GM21423 (cell line): ENCODE measurements around the gene CARS1.
A peak's percentile ranks its signal among the peaks of the same experiment; 100 is the strongest.
"Not testable (repeated sequence)": the region's sequence is repeated elsewhere in the genome, so short reads cannot be mapped to it uniquely, and the experiment has no call there.

ENCODE experiments used
- ATAC-seq: cut with Tn5 transposase; IDR thresholded peaks from one replicate; pipeline ENCODE4 v1.9.1; 2021; ENCODE audit warnings: mild to moderate bottlenecking, moderate library complexity; ENCODE audit not compliant: unreplicated experiment

Gene CARS1

DNA sequence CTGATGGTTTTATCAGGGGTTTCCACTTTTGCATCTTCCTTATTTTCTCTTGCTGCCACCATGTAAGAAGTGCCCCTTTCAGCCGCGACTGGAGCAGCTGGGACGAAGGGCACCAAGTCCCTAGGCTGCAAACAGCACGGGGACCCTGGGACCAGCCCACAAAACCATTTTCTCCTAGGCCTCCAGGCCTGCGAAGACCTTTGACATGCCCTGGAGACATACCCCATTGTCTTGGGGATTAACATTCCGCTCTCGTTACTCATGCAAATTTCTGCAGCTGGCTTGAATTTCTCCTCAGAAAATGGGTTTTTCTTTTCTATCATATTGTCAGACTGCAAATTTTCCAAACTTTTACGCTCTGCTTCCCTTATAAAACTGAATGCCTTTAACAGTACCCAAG lies 6.7 kb upstream of the CARS1 start:
- not testable (repeated sequence) for ATAC-seq

DNA sequence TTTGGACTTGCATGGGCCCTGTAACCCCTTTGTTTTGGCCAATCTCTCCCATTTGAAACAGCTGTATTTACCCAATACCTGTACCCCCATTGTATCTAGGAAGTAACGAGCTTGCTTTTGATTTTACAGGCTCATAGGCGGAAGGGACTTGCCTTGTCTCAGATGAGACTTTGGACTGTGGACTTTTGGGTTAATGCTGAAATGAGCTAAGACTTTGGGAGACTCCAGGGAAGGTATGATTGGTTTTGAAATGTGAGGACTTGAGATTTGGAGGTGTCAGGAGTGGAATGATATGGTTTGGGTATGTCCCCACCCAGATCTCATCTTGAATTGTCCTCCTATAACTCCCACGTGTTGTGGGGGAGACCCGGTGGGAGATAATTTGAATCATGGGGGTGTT lies 6.2 kb upstream of the CARS1 start:
- not testable (repeated sequence) for ATAC-seq

DNA sequence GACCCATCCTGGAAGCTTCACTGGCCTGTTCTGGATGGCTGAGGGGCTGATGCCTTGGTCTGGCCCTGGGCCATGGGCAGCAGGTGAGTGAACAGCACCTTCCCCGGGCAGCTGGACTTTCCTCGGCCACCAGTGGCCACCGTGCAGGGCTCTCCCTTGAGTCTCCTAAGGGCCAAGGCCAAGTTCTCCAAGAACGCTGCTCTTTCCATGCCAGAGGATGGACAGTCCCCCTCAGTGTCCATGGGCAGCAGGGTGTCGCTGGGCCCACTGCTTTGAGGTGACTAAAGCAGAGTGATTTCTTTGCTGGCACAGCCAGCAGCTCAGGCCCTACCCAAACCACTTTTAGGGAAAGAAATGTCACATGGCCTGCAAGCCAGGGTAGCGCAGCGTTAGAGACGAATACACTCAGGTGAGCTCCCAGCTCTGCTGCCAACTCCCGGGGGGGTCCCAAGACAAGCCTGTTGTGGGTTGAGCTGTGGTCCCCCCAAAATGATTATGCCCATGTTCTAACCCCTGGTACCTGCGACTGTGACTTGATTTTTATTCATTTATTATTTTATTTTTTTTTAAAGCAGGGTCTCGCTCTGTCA lies 3.3 kb upstream of the CARS1 start:
- ATAC-seq, result no peak

- no peak for ATAC-seq
These were observed 1.8 kb upstream of the CARS1 start for GRCh38 chr11:3058753-3059664.

DNA sequence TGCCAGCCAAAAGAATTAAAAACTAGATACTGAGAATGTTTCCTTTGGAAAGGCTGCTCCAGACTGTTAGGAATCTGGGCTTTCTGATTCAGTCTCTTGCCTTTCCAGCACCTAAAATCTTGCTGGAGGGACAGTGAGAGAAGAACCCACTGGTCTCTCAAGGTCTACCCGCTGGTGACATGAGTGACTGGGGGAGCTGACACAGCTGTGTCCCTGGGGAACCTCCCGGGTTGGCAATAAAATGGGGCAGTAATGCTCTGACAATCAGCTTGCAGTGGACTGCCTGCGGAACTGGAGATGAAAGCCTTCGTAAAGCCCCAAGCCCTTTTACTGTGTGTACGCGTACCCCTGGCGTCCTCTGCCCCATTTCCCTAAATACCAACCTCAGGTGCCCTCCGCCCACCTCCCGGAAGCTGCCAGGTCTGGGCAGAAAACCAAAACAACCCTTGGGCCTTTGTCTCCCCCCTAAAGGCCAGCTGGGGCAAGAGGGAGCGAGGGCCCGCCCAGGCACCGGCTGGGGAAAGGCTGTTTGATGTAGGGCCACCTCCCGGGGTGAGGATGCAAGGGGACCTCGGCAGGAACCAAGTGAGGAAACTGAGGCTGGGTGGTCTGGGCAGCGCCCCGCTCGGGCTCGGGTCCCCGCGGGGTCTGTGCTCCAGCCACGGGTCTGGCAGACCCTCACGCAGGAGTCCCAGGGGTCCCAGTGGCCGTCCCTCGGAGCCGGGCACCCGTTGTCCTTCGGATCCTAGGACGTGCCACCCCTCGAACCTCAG lies 741 bp downstream of the CARS1 start:
- ATAC-seq, result no peak

DNA sequence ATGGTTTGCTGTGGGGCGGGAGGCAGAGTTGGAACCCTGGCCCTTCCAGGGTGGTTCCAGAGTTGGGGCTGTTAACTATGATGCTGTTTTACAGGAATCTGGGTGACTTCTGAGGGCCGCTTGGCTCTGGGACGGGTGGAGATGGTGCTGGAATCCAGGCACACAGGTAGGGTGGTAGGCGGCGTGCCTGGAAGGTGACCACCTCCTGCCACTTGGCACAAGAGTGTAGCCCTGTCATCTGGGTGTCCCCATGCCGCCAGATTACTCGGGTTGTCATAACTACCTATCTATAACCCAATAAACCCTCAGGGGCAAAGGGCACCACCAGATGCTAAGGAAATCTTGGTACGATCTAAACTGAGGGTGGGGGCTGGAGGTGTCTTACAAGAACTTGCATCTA lies 1.3 kb downstream of the CARS1 start:
- no peak for ATAC-seq

DNA sequence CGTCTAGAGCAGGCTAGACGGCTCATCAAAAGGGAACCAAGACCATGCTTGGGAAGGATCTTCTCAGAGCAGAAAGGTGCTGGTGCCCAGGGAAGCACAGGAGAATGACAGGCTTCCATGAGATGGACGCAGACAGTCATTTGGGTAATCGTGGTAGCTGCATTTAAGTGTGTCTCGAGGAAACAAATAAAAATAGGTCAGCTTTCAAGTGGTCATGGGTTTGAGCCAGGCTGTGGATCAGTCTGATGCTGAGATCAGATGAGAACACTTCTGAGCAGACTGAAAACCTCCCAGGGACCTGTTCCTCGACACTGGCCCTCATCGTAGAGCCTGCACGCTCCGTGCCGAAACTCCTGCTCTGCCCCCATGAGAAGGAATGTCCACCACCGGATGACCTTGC lies 4.7 kb downstream of the CARS1 start:
- ATAC-seq, result no peak

DNA sequence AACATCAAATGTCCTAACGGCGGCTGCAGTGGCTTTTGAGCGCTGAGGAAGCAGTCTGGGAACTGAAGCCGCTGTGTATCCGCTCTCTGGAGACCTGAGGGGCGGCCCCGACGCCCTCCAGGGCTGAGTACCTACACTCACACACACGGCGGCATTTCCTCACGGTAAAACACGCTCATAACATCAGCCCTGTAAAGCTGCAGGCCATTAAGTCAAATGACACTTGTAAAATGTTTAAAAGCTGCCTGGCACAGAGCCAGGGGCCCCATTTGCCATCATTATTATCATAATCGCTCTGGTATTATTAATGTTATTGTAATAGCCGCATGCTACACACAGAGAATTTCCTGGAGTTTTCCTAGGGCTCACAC lies 5.1 kb downstream of the CARS1 start:
- no peak for ATAC-seq

DNA sequence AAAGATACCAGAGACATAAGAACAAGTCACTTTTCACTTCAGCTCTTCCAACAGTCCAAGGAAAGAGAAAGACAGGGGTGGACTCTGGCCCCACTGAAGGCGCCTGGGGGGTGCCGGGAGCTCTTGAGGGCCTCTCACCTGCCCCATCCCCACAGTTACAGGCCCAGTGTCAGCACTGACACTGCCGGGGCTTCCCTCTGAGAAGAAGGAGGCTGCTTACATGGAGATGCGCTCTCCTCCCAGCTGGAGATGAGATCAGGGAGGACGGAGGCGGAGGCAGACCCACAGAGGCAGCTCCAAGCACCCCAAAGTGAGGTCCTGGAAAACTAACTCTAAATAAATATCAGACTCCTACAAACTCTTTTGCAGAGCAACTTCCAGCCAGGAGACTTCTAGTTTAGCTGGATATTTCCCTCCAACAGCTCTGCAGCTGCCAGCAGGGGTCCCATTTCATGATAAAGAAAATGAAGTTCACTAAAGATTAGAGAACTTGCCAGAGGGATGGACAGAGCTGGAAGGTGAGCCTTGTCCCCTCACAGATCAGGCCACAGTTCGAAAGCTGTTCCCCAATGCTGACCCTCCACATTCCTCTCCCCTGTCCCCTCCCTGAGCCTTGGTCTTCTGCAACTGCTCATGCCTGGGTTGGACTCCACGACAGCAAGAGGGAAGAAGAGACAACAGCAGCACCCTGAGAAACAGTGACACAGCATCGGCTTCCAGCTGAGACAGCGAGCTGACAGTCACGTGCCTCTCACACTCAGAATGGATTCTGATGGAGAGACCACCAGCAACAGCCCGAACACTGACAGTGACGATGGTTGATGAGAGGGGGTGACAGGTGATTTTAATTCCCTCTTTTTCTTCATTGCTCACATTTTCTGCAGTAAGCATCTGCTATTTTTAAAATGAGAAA lies 5.8 kb downstream of the CARS1 start:
- ATAC-seq, result no peak

DNA sequence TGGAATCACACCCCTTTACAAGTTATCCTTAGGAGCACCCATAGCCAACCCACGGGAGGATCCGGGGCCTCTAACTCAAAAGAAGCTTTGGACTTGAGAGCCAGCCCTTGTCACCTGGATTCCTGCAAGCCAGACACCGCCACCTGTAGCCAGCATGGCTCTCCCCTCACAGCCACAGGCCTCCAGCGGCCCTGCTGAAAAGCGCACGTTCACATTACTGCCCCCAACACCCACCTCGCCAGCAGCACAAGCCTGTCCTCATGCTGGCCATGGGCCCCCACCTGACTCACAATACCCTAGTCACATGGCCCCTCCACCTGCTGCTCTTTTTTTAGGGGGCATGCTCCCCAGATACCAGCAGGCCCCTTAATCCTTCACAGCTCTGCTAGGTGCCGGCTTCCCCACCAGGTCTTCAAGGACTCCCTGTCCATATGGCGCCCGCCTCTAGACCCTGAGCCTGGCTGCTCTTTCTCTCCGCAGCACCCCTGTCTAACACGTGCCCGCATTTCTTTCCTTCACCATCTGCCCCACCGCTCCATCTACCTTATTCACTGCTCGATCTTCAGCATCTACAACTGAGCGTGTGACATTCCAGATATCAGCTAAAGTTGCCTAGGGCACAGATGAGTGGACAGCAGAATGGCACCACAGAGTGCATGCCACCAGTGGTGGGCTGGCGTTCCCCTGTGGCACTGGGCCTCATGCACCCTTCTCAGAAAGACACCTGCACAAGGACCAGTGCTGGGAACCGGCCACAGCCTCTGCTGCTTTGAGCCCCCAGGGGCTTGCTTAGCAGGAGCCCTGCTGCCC lies 6.6 kb downstream of the CARS1 start:
- ATAC-seq, result no peak

DNA sequence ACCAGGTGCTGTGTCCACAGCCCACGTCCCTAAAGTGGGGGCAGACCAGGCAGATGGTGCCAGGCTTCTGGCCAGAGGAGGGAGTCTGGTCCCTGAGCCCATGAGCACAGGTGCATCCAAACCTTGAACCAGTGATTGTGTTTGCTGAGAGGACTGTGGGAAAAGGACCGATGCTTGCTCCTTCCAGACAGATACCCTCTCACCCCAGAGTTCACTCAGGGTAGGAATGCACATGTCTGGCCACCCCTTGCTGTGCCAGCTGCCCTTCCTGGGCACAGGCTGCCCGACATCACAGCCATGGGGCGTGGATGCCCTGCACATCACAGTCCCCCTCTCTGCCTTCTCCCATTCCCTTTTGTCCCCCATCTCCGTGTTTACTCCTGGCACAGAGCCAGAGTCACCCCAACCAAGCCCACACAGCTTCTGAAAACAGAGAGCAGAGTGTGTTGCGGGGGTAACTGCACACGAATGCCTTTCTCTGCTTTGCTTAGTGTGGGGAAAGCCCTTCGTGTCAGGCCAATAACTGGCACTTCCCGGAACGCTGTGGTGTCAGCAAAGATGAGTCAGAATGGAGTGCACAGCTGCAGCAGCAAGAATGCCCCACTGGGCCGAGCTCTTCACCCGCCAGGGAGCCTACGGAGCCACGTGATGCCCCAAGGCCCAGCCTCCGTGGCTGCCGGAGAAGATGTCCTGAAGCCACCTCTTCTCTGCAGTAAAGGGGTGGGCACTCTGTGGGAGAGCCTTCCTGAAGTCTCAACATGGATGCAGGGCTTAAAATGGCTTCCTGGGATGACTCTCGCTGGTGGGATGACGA lies 7.6 kb downstream of the CARS1 start:
- ATAC-seq, result peak; percentile 85

DNA sequence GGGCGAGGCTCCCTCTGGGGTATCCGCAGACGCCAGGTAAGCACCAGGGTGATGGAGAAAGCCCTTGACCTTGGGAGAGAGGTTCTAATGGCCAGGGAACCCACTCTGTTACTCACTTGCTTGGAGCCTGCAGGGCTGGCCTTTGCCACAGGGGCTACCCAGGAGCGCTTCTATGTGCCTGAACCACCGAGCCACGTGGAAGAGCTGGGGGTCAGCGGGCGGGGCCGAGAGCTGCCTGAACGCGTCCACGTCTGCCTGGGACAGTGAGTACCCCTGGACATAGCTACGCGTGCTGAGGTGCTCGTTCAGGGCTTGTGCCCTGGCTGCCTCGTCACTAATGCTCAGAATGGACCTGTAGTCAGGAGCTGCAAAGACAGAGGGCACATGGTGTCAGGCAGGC lies 9.6 kb downstream of the CARS1 start:
- ATAC-seq, result no peak

DNA sequence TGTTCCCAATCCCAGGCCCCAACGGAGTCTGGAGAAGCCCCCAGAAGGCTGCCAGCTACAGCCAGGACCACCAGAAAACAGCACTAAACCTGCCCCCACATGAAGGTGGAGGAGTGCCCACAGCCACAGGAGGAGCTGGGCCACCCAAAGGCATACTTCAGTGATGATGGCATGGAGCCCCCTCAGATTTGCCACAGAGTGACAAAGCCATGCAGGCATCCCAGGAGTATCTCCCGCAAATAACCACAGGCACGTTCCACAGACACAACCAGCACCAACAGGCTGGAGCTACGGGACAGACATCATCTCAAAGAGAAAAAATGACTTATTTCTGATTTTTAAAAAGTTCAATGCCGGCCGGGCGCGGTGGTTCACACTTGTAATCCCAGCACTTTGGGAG lies 10.6 kb downstream of the CARS1 start:
- no peak for ATAC-seq

- no peak for ATAC-seq
These were observed 11.0 kb downstream of the CARS1 start for GRCh38 chr11:3046190-3046589.

DNA sequence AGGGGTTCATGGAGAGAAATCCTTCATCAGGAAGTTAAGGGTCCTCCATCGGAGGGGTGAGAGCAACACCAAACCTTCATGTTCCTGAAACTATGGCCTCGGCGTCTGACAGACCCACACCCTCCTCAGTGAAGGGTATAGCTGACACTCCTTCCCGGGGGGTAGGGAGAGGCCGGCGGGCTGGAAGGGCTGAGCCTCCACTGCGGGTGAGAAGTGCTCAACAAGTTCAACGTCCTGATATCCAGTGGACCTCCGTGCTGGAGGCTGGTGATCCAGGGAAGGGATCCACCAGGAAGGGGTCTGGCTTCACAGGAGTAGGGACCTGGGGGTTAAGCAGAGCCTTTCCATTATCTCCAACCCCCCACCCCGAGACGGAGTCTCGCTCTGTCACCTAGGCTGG lies 12.3 kb downstream of the CARS1 start:
- ATAC-seq, result no peak

- no peak for ATAC-seq
These were observed 13.2 kb downstream of the CARS1 start for GRCh38 chr11:3044004-3044403.

DNA sequence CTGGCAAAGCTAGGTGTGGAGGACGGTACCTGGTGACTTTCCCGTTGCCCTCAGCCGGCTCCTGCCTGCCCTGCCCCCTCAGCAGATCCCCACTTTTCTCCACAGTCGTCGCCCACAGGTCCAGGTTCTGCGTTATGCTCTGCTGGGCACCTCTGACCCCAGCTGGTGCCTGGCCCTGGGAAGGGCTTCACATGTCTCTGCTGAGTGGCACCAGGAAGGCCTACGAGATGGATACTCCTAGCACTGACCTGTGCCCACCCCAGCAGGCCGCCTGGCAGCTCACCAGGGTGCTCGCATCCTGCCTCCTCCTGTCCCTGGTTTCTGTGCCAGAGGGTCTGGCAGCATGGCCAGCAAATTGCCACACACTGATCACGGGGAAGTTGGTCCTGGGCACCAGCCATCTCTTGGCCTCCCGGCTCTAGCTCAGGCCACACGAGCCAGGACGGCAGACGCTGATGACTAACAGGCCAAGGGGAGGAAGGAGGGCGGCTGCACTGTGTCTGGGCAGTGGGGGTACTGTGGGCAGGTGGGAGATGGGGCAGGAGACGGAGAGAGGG lies 13.8 kb downstream of the CARS1 start:
- no peak for ATAC-seq

GRCh38 chr11:3042496-3043314 lies 14.5 kb downstream of the CARS1 start:
- ATAC-seq, result no peak
